Fibroblast of lung (primary cell): ENCODE data around the gene PRCC. TPM values are rescaled to one million over a fixed set of nuclear protein-coding genes. Genes with fewer than 3 reads are reported as not detected.

Experiments used
- DNase-seq, 2 donors: peaks; one replicate each; pipeline versions ENCODE4 v3.0.0 to v3.0.0-alpha.2; 2010; ENCODE audit warnings: low read depth in 2 of 2
- H2AFZ ChIP-seq: 2 replicates; pipeline ENCODE4 v1.5.1; 2012; ENCODE audit warnings: low read length, control low read depth, inconsistent platforms
- H3K27ac ChIP-seq: 2 replicates; pipeline ENCODE4 v1.5.1; 2011; ENCODE audit warnings: low read length, control low read depth; ENCODE audit not compliant: insufficient read depth
- H3K27me3 ChIP-seq: 2 replicates; pipeline ENCODE4 v1.5.1; 2011; ENCODE audit warnings: mild to moderate bottlenecking, low read length; ENCODE audit not compliant: control insufficient read depth, insufficient read depth
- H3K36me3 ChIP-seq: 2 replicates; pipeline ENCODE4 v1.5.1; 2011; ENCODE audit warnings: low read length; ENCODE audit not compliant: control insufficient read depth, insufficient read depth
- H3K4me1 ChIP-seq: 2 replicates; pipeline ENCODE4 v1.5.1; 2011; ENCODE audit warnings: low read length; ENCODE audit not compliant: control insufficient read depth, insufficient read depth; ENCODE audit errors: extremely low read depth
- H3K4me2 ChIP-seq: 2 replicates; pipeline ENCODE4 v1.5.1; 2011; ENCODE audit warnings: low read length, control low read depth; ENCODE audit not compliant: insufficient read depth; ENCODE audit errors: extremely low read depth
- H3K4me3 ChIP-seq, 4 experiments: fragments of 200-600 bp in 1 of 4; sonication (generic) in 1 of 4; replicated peaks in 1 of 4; 2 replicates each; pipeline ENCODE4 v1.5.1; 2011 to 2016; ENCODE audit warnings: low read length in 4 of 4, low read depth in 3 of 4, mild to moderate bottlenecking in 3 of 4, control low read depth in 2 of 4, inconsistent platforms in 1 of 4, mixed read lengths in 1 of 4; ENCODE audit not compliant: insufficient read depth in 1 of 4; ENCODE audit errors: control extremely low read depth in 1 of 4
- H3K79me2 ChIP-seq: 2 replicates; pipeline ENCODE4 v1.5.1; 2012; ENCODE audit warnings: mild to moderate bottlenecking, low read length, inconsistent platforms; ENCODE audit not compliant: control insufficient read depth, insufficient read depth
- H3K9ac ChIP-seq: 2 replicates; pipeline ENCODE4 v1.5.1; 2011; ENCODE audit warnings: mild to moderate bottlenecking, low read length, control low read depth; ENCODE audit not compliant: insufficient read depth
- H3K9me3 ChIP-seq: 2 replicates; pipeline ENCODE4 v1.5.1; 2012; ENCODE audit warnings: low read depth, low read length; ENCODE audit not compliant: control insufficient read depth, insufficient read depth
- H4K20me1 ChIP-seq: 2 replicates; pipeline ENCODE4 v1.5.1; 2011; ENCODE audit warnings: low read length; ENCODE audit not compliant: control insufficient read depth, insufficient read depth; ENCODE audit errors: extremely low read depth
- EZH2 ChIP-seq: IDR thresholded peaks from 2 replicates; pipeline ENCODE4 v1.5.1; 2012; ENCODE audit warnings: low read length, control low read depth, mild to moderate bottlenecking; ENCODE audit errors: missing control alignments
- polyA plus RNA-seq, 2 donors: library from polyadenylated mRNA; depleted of rRNA in 1 of 2; stranded (reverse) in 1 of 2; unstranded in 1 of 2; fragments of >200 nt; gene quantifications; 2 replicates each; pipeline ENCODE4 v1.2.1, GENCODE V29; 2011 to 2012; ENCODE audit warnings: missing spikeins in 1 of 2
- total RNA-seq: library from RNA; depleted of rRNA; stranded (reverse); fragments of >200 nt; gene quantifications from 2 replicates; pipeline ENCODE4 v1.2.1, GENCODE V29; 2014
- TF ChIP-seq, protein P1 (sequence below), 2 donors: IDR thresholded peaks in 1 of 2; conservative IDR thresholded peaks in 1 of 2; 1 replicate in 1 of 2; 2 replicates in 1 of 2; pipeline ENCODE4 v1.5.1; 2011 to 2012; ENCODE audit warnings: low read length in 2 of 2, control low read depth in 1 of 2, inconsistent platforms in 1 of 2, low read depth in 1 of 2, mild to moderate bottlenecking in 1 of 2

The PRCC gene
- total and polyA plus RNA-seq, 2 donors (not counting 1 experiment from before 2014, with no cell fraction given), result 13.2 to 52.0 TPM

DNA sequence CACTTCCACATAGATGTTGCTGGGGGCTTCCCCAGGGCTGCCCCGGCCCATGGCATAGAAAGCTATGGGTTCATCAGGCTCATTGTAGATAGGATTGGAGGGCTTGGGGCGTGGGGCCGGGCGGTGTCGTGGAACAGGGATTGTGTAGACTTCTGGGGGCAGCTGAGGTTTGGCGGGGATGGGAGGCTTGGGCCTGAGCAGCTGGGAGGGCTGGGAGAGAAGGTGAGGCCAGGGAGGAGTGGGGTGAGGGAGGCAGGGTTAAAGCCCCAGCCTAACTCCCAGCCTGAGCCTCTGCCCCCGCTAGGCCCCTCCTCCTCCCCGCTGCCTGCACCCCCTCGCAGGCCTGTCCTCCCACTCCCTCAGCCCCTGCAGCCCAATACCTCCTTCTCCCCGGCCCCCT, 41.9 kb downstream of the PRCC start:
- Histone ChIP-seq H2AFZ (no peak overlapping the region), H3K9me3 (no peaks in the 10 kb centered on the region), H3K4me3 (no peak overlapping the region), H3K36me3 (no peaks in the 10 kb centered on the region), H3K4me2 (no peak overlapping the region), H3K9ac (no peak overlapping the region), H3K27ac (no peak overlapping the region), H4K20me1 (no peaks in the 10 kb centered on the region), H3K79me2 (no peaks in the 10 kb centered on the region), H3K4me1 (peaks cover 9% of the 10 kb centered on the region), H3K27me3 (peaks cover 5% of the 10 kb centered on the region)
- no peak for TF ChIP-seq EZH2
- TF ChIP-seq, protein P1, sequence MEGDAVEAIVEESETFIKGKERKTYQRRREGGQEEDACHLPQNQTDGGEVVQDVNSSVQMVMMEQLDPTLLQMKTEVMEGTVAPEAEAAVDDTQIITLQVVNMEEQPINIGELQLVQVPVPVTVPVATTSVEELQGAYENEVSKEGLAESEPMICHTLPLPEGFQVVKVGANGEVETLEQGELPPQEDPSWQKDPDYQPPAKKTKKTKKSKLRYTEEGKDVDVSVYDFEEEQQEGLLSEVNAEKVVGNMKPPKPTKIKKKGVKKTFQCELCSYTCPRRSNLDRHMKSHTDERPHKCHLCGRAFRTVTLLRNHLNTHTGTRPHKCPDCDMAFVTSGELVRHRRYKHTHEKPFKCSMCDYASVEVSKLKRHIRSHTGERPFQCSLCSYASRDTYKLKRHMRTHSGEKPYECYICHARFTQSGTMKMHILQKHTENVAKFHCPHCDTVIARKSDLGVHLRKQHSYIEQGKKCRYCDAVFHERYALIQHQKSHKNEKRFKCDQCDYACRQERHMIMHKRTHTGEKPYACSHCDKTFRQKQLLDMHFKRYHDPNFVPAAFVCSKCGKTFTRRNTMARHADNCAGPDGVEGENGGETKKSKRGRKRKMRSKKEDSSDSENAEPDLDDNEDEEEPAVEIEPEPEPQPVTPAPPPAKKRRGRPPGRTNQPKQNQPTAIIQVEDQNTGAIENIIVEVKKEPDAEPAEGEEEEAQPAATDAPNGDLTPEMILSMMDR (conservative IDR thresholded peaks at IDR 0.05 in 1 of 2, IDR thresholded peaks at IDR 0.05 in 1 of 2; ENCODE audit: low read depth in 1 of 2, low read length in 2 of 2), result no peak
- DNase-seq, result no peak

DNA sequence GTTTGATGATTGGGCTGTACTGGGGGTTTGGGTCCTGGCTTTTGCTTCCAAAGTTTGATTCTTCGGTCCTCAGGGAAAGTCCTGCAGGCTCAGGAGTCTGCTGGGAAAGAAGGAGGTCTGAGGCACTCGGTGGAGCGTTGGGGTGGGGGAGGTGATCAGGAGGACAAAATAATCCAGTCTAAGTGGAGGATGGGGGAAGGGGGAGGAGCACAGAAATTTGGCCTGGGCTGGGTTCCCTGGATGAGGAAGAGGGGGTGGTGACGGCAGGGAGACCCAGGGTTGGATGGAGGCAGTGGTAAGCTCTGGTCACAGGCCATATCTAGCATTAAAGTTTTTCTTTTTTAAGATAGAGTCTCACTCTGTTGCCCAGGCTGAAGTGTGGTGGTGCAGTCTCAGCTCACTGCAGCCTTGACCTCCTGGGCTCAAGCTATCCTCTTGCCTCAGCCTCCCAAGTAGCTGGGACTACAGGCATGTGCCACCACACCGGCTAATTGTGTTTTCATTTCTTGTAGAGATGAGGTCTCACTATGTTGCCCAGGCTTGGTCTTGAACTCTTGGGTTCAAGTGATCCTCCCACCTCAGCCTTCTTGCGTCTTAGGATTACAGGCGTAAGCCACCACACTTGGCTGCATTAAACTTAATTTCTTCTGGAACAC, 42.5 kb downstream of the PRCC start:
- no peaks in the 10 kb centered on the region for H4K20me1 ChIP-seq
- H3K79me2 ChIP-seq, result no peaks in the 10 kb centered on the region
- DNase-seq, result no peak

DNA sequence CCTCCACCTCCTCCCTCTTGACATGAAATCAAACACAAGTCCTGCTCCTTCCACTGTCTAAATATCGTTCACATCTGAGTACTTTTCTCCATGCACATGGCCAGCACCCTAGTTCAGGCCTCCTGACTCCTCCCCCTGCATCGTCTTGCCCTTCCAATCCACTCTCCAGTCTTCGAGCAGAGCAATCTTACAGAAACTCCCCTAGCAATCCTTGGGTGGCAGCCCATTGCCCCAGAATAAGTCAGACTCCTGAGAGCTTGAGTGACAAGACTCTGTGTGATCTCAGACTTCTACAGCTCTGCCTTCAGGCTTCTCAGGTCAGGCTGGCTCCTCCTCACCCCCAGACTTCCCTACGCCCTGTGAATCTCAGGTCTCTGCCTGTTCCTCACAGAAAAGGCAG, 43.8 kb downstream of the PRCC start:
- TF ChIP-seq, protein P1 (conservative IDR thresholded peaks at IDR 0.05 in 1 of 2, IDR thresholded peaks at IDR 0.05 in 1 of 2; ENCODE audit: low read depth in 1 of 2, low read length in 2 of 2), result no peak
- TF ChIP-seq EZH2, result no peak
- no peak overlapping the region for H3K9ac ChIP-seq
- no peaks in the 10 kb centered on the region for H3K9me3 ChIP-seq
- H4K20me1 ChIP-seq, result no peaks in the 10 kb centered on the region
- H3K79me2 ChIP-seq, result no peaks in the 10 kb centered on the region
- DNase-seq, result no peak
- H3K4me3 ChIP-seq, result no peak overlapping the region
- H3K27ac ChIP-seq, result no peak overlapping the region
- peaks cover 5% of the 10 kb centered on the region for H3K27me3 ChIP-seq
- no peaks in the 10 kb centered on the region for H3K36me3 ChIP-seq
- peaks cover 18% of the 10 kb centered on the region for H3K4me1 ChIP-seq
- no peak overlapping the region for H3K4me2 ChIP-seq
- H2AFZ ChIP-seq, result no peak overlapping the region

More for the DNA sequence above, 42.5 kb downstream of the PRCC start:
- Histone ChIP-seq H3K4me3 (no peak overlapping the region), H3K27me3 (peaks cover 5% of the 10 kb centered on the region), H3K27ac (no peak overlapping the region), H3K36me3 (no peaks in the 10 kb centered on the region), H3K9me3 (no peaks in the 10 kb centered on the region), H3K4me2 (no peak overlapping the region), H2AFZ (no peak overlapping the region), H3K4me1 (peaks cover 14% of the 10 kb centered on the region), H3K9ac (no peak overlapping the region)
- TF ChIP-seq, protein P1 (conservative IDR thresholded peaks at IDR 0.05 in 1 of 2, IDR thresholded peaks at IDR 0.05 in 1 of 2; ENCODE audit: low read depth in 1 of 2, low read length in 2 of 2), result no peak
- no peak for TF ChIP-seq EZH2
